Dedifferentiated amniotic fluid mesenchymal stem cell (primary cell): Measurements from ENCODE around the gene BMPR2.
"Not testable (repeated sequence)": the region's sequence is repeated elsewhere in the genome, so short reads cannot be mapped to it uniquely, and the experiment has no call there.

Experiments used
- DNase-seq: peaks from one replicate; pipeline ENCODE4 v3.0.0-alpha.2; 2016; ENCODE audit errors: extremely low spot score

Gene BMPR2

DNA sequence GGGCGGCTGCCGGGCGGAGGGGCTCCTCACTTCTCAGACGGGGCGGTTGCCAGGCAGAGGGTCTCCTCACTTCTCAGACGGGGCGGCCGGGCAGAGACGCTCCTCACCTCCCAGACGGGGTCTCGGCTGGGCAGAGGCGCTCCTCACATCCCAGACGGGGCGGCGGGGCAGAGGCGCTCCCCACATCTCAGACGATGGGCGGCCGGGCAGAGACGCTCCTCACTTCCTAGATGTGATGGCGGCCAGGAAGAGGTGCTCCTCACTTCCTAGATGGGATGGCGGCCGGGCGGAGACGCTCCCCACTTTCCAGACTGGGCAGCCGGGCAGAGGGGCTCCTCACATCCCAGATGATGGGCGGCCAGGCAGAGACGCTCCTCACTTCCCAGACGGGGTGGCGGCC, 159.2 kb downstream of the BMPR2 start:
- not testable (repeated sequence) for DNase-seq

- DNase-seq = no peak
These were observed 165.0 kb downstream of the BMPR2 start for GRCh38 chr2:202541137-202541536.

DNA sequence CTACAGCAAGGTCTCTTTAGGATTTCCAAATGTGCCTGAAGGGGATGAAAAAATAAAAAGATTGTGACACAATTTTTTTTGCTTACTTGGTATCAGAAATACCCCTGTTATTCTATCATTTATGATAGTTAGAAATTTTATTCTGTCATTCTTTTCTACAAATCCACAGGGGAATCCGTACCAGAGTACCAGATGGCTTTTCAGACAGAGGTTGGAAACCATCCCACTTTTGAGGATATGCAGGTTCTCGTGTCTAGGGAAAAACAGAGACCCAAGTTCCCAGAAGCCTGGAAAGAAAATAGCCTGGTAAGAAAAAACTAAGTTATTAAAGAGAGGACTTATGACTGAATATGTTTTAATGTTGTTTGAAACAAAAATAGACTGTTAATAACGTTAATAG, 166.0 kb downstream of the BMPR2 start:
- no peak for DNase-seq

DNA sequence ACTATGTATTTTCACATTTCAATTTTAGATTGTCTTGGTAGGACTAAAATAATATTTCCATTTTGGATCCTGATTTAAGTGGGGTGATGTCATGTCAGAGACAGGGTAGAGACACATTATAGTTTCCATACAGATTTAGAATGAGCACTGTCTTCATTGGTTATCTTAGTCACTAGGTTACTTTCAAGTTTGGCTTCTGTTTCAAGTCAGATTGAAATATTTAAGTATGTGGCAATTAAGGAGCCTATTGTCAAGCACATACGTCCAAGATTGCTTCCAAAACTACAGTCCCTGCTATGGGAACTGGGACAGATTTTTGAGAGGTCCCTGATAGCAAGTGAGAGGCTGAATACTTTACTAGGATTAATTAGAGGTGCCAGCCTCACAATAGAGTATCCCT, 169.4 kb downstream of the BMPR2 start:
- DNase-seq = no peak

- DNase-seq = no peak
These were observed 169.8 kb downstream of the BMPR2 start for GRCh38 chr2:202545931-202546330.

- not testable (repeated sequence) for DNase-seq
These were observed 170.5 kb downstream of the BMPR2 start for GRCh38 chr2:202546499-202547141.

GRCh38 chr2:202548240-202548639, 172.1 kb downstream of the BMPR2 start:
- DNase-seq = no peak

- peak; percentile 19 for DNase-seq
These were observed 174.9 kb downstream of the BMPR2 start for GRCh38 chr2:202551000-202551399.

- no peak for DNase-seq
These were observed 179.2 kb downstream of the BMPR2 start for GRCh38 chr2:202555356-202555755.

- DNase-seq = no peak
These were observed 184.1 kb downstream of the BMPR2 start for GRCh38 chr2:202560200-202560599.

DNA sequence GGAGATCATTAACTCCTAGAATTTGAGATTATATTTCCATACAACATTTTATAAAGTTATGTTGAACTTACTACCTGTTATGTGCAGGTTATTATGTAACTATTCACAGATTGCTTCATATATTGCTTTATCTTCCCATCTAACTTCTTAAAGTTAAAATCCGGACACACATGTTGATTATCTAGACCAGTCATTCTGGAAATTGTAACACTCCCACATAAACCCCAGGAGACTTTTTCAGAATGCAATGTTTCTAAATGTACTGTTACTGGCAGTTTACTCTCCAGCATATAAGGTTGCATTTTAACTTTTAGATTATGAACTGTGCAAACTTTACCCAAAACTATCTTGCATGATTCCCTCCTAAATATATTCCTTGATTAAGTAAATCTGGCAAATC, 188.1 kb downstream of the BMPR2 start:
- DNase-seq = no peak

DNA sequence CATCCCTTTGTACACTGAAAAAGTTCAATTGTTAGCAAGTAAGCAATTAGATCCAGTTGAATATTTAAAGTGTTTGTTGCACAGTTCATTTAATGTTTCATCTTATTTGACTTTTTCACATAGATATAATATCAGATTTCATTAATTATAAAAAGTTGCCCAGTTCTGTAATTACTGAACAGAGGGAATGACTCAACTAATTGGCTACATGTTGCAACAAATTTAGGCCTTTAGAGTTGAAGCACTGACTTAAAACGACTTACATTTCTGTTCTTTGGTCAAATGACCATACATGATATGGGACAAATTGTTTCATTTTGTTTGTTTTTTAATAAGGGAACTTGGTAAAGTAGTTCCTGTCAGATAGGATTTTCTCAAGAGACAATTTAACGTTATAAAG, 190.2 kb downstream of the BMPR2 start:
- no peak for DNase-seq

GRCh38 chr2:202574541-202574940, 198.4 kb downstream of the BMPR2 start:
- DNase-seq = no peak

DNA sequence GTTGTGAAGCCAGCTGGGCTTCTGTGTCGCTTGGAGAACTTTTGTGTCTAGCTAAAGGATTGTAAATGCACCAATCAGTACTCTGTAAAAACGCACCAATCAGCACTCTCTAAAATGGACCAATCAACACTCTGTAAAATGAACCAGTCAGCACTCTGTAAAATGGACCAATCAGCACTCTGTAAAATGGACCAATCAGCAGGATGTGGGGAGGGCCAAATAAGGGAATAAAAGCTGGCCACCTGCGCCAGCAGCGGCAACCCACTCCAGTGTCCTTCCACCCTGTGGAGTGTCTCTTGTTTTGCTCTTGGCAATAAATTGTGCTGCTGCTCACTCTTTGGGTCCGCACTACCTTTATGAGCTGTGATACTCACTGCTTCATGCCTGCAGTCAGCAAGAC, 199.1 kb downstream of the BMPR2 start:
- not testable (repeated sequence) for DNase-seq

GRCh38 chr2:202577250-202578183, 201.4 kb downstream of the BMPR2 start:
- no peak for DNase-seq

DNA sequence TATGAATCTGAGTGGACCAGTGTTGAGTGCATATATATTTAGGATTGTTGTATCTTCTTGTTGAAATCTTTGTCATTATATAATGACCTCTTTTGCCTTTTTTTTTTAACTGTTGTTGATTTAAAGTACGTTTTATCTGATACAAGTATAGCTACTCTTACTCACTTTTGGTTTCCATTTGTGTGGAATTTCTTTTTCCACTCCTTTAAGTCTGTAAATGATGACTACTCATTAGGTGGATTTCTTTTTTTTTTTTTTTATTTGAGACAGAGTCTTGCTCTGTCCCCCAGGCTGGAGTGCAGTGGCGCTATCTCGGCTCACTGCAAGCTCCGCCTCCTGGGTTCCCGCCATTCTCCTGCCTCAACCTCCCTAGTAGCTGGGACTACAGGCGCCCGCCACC, 206.7 kb downstream of the BMPR2 start:
- DNase-seq = not testable (repeated sequence)

GRCh38 chr2:202583709-202584219, 207.6 kb downstream of the BMPR2 start:
- DNase-seq = no peak

DNA sequence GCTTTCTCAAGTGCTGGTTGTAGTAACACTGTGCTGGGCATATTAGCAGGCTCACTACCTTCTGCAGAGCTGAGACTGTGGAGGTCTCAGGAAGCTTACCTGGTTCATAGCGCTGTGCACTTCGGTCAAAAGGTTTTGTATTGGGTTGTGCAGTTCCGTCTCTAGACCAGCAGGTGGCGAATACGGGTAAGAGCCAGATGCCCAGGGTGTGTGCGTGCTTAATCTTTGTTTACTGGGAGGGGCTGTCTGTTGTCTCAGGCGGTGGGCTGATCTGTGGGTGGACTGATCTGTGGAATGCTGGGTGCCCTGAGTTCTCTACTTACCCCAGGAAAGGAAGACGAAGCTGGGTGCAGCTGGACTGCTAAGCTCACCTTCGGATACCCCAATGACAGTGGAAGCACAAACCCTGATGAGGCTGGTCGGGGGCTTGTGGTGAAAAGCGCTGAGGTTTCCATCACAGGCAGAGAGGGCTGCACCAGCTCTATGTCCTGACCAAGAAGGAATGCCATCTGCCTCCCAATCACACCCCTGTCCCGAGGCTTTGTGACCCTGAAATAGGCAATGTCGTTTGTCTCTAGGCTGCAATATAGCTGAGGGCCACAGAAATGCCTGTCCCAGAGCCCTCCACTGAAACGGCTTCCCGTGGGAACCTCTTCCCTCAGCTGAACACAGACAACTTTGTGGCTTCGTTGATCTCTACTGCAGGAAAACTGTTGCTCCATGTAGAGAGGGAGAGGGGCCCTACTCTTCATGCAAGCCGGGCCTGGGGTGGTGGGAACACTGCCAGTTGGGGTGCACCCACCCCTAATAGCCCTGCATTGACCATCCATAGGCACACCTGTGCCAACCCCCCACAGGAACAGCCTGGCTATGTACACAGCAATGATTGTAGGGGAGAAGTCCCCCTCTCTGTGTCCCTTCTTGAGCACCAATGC, 212.8 kb downstream of the BMPR2 start:
- peak; percentile 83 for DNase-seq

DNA sequence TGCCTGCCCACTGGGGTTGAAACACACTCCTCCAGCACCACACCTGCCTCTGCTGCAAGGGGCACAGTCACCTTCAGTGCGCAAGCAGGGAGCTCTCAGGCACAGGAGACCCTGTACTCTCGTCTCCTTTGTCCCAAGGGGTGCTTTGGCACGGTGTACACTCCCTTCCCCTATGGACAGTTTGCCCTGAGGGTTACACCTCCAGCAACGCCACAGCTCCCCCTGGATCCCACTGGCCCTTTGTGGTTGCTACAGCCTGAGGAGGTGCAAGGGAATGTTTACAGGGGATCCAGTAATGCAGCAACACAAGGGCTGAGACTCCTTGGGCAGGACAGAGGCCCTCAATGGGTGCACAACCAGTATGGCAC, 213.4 kb downstream of the BMPR2 start:
- DNase-seq = no peak

GRCh38 chr2:202592566-202592965, 216.4 kb downstream of the BMPR2 start:
- no peak for DNase-seq

- no peak for DNase-seq
These were observed 223.0 kb downstream of the BMPR2 start for GRCh38 chr2:202599105-202599504.

- DNase-seq = no peak
These were observed 223.8 kb downstream of the BMPR2 start for GRCh38 chr2:202599911-202600310.
